Ovary (tissue), 3 donors: Measurements from ENCODE around the gene FITM1.
A peak's percentile ranks its signal among the peaks of the same experiment; 100 is the strongest.

Experiments used
- CTCF ChIP-seq, 3 donors: fragments of 450-650 bp in 2 of 3; fragments of 200-600 bp in 1 of 3; IDR thresholded peaks; one replicate each; pipeline versions ENCODE4 v1.5.1 to v1.8.0; 2016 to 2022; ENCODE audit warnings: antibody characterized with exemption in 3 of 3, mild to moderate bottlenecking in 1 of 3
- POLR2A ChIP-seq: fragments of 450-650 bp; IDR thresholded peaks from one replicate; pipeline ENCODE4 v1.6.1; 2017; ENCODE audit warnings: antibody characterized with exemption, mild to moderate bottlenecking, moderate library complexity
- donor health status: DM: no; HTN: no; CAD: no.

GRCh38 chr14:24093901-24094840, 36.3 kb upstream of the FITM1 start, which contains the start of gene PCK2:
- peak in 1 of 3 donors; percentile 52 for TF ChIP-seq CTCF (IDR thresholded peaks at IDR 0.05)
- TF ChIP-seq POLR2A: peak; percentile 48
